H1 (cell line): ENCODE data around the gene GSG1L. TPM values are rescaled to one million over a fixed set of nuclear protein-coding genes. Genes with fewer than 3 reads are reported as not detected.

Experiments used
- GTF2F1 ChIP-seq: IDR thresholded peaks from 2 replicates; pipeline ENCODE4 v1.6.1; 2012; ENCODE audit warnings: low read depth, low read length, improper control_type of control experiment, borderline replicate concordance
- polyA plus RNA-seq, 7 experiments: library from polyadenylated mRNA; depleted of rRNA in 3 of 7; stranded (reverse) in 5 of 7; unstranded in 2 of 7; fragments of >200 nt in 5 of 7; fragments of 200-250 nt in 2 of 7; gene quantifications; 1 replicate in 5 of 7; 2 replicates in 1 of 7; 4 replicates in 1 of 7; pipeline versions ENCODE4 v1.2.1 to v1.2.3, GENCODE V29; 2011 to 2013; ENCODE audit warnings: missing spikeins in 2 of 7, mixed read lengths in 2 of 7
- total RNA-seq: library from RNA; stranded (reverse); fragmentation: NEBNext Ultra II Directional; extraction: Animal tissue kit (Norgen Biotek cat#: 25700); gene quantifications from 2 replicates; pipeline ENCODE4 v1.2.1, GENCODE V29; 2021
- TF ChIP-seq, protein P1 (sequence below): IDR thresholded peaks from 2 replicates; pipeline ENCODE4 v1.6.1; 2012; ENCODE audit warnings: inconsistent platforms

The GSG1L gene
- total and polyA plus RNA-seq, 2 of the 8 experiments (the other 6 are each of a cell fraction or from before 2014, with no cell fraction given) = 0.71 to 1.1 TPM

DNA sequence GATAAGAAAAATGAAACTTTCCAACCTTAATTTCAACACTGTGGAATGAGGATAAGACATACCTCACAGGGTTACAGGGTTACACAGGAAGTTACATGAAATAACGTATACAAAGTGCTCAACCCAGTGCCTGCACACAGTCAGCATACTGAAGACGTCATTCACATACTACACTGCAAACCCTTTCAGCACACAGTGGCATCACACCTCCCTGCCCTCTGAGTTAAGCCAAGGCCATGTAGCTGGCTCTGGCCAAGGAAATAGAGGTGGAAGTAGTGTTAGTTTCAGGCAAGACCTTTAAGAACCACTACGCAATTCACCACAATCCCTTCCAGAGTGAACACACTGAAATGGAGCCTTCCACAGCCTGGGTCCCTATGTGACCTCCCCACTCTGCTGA, 46.6 kb upstream of the GSG1L start (continued):
- no peak for TF ChIP-seq GTF2F1
- TF ChIP-seq, protein P1, sequence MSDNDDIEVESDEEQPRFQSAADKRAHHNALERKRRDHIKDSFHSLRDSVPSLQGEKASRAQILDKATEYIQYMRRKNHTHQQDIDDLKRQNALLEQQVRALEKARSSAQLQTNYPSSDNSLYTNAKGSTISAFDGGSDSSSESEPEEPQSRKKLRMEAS = no peak
